K562 (cell line): ENCODE data around the gene DCAF11. TPM values are rescaled to one million over a fixed set of nuclear protein-coding genes. Genes with fewer than 3 reads are reported as not detected.

Source experiments
- ATAC-seq: fragments of 200-7000 bp; cut with Tn5 transposase; 3 replicates; pipeline ENCODE4 v1.9.1; 2020; ENCODE audit warnings: moderate library complexity
- BruUV-seq: library from RNA; stranded (reverse); fragments of 400-500 nt; replicated peaks from 2 replicates; lab custom pipeline; 2021; lab: Mats Ljungman, UMichigan
- CTCF ChIA-PET: fragments of 300-600 bp; formaldehyde crosslinking; extraction: SDS; loops from one replicate; lab custom pipeline; 2021; ENCODE audit warnings: low intra/inter-chr PET ratio; lab: Yijun Ruan, JAX
- POLR2A ChIA-PET: fragments of 300-600, 350-650 bp; sonication (Branson Sonifier 250); formaldehyde crosslinking; extraction: SDS; loops from one replicate; lab custom pipeline; 2021; ENCODE audit warnings: antibody characterized with exemption, inconsistent platforms; lab: Yijun Ruan, JAX
- DNase-seq, 4 experiments: peaks; one replicate each; pipeline versions ENCODE4 v3.0.0 to v3.0.0-alpha.2; 2011 to 2018; ENCODE audit warnings: low spot score in 3 of 4, mixed read lengths in 3 of 4; ENCODE audit errors: extremely low read depth in 1 of 4
- FAIRE-seq: peaks from 2 replicates; lab custom pipeline; 2011; peaks lifted over from hg19 to GRCh38; lab: Jason Lieb, UNC
- H2AFZ ChIP-seq: 2 replicates; pipeline ENCODE4 v1.6.0; 2011; ENCODE audit warnings: low read depth, low read length, control low read depth, inconsistent platforms
- H3K27ac ChIP-seq: fragments of 200-600 bp; 3 replicates; pipeline ENCODE4 v1.8.0; 2011; ENCODE audit warnings: low read depth, mild to moderate bottlenecking, control low read depth, inconsistent platforms, low read length, moderate library complexity, mixed read lengths; ENCODE audit errors: extremely low read depth
- H3K27me3 ChIP-seq, 2 experiments: fragments of 300-600 bp in 1 of 2; 2 replicates in 1 of 2; 3 replicates in 1 of 2; pipeline versions ENCODE4 v1.6.0 to v1.8.0; 2011; ENCODE audit warnings: inconsistent platforms in 2 of 2, low read length in 2 of 2, mild to moderate bottlenecking in 1 of 2, mixed read lengths in 1 of 2, moderate library complexity in 1 of 2; ENCODE audit not compliant: control insufficient read depth in 2 of 2, insufficient read depth in 2 of 2
- H3K36me3 ChIP-seq: fragments of 300-600 bp; 3 replicates; pipeline ENCODE4 v1.8.0; 2011; ENCODE audit warnings: mild to moderate bottlenecking, low read length, inconsistent platforms; ENCODE audit not compliant: control insufficient read depth, insufficient read depth
- H3K4me1 ChIP-seq, 2 experiments: fragments of 200-600 bp in 1 of 2; replicated peaks in 1 of 2; 2 replicates in 1 of 2; 3 replicates in 1 of 2; pipeline versions ENCODE4 v1.5.1 to v1.8.0; 2011; ENCODE audit warnings: inconsistent platforms in 2 of 2, low read length in 2 of 2, mild to moderate bottlenecking in 1 of 2, mixed read lengths in 1 of 2, moderate library complexity in 1 of 2; ENCODE audit not compliant: control insufficient read depth in 2 of 2, insufficient read depth in 2 of 2
- H3K4me2 ChIP-seq: 2 replicates; pipeline ENCODE4 v1.6.1; 2011; ENCODE audit warnings: low read length, control low read depth, inconsistent platforms, mixed read lengths; ENCODE audit not compliant: insufficient read depth
- H3K4me3 ChIP-seq: fragments of 200-600 bp; sonication (generic), shearing (Covaris generic); 2 replicates; pipeline ENCODE4 v1.5.1; 2016; ENCODE audit warnings: control low read depth, inconsistent platforms
- H3K79me2 ChIP-seq: fragments of 200-600 bp; 3 replicates; pipeline ENCODE4 v1.8.0; 2011; ENCODE audit warnings: low read length, inconsistent platforms; ENCODE audit not compliant: control insufficient read depth, insufficient read depth
- H3K9ac ChIP-seq, 2 experiments: 2 replicates each; pipeline versions ENCODE4 v1.6.0 to v1.6.1; 2011; ENCODE audit warnings: low read depth in 2 of 2, low read length in 2 of 2, control low read depth in 1 of 2, inconsistent platforms in 1 of 2, mild to moderate bottlenecking in 1 of 2, mixed read lengths in 1 of 2; ENCODE audit not compliant: insufficient read depth in 1 of 2
- H3K9me1 ChIP-seq: one replicate; pipeline ENCODE4 v1.6.0; 2011; ENCODE audit warnings: inconsistent platforms, mild to moderate bottlenecking, low read length, moderate library complexity; ENCODE audit not compliant: control insufficient read depth, insufficient read depth
- H3K9me3 ChIP-seq: replicated peaks from 2 replicates; pipeline ENCODE4 v1.5.1; 2011; ENCODE audit warnings: low read depth, low read length, inconsistent platforms; ENCODE audit not compliant: control insufficient read depth, insufficient read depth
- H4K20me1 ChIP-seq: replicated peaks from 2 replicates; pipeline ENCODE4 v1.6.1; 2011; ENCODE audit warnings: low read length, inconsistent platforms, mixed read lengths; ENCODE audit not compliant: control insufficient read depth, insufficient read depth
- GMEB1 ChIP-seq: fragments of 250-450 bp; sonication (Bioruptor Pico); IDR thresholded peaks from 2 replicates; pipeline ENCODE4 v1.4.0; 2020; ENCODE audit warnings: mild to moderate bottlenecking
- JUN ChIP-seq, 2 experiments: sonication (generic) in 1 of 2; formaldehyde crosslinking in 1 of 2; IDR thresholded peaks; 2 replicates each; pipeline versions ENCODE4 v1.6.1 to v1.8.0; 2012 to 2022; ENCODE audit warnings: borderline replicate concordance in 2 of 2, mild to moderate bottlenecking in 2 of 2, improper control_type of control experiment in 1 of 2, low read depth in 1 of 2, low read length in 1 of 2, missing genetic modification reagents in 1 of 2
- MEF2A ChIP-seq: IDR thresholded peaks from 2 replicates; pipeline ENCODE4 v1.6.1; 2011; ENCODE audit warnings: low read depth, mild to moderate bottlenecking, low read length, moderate library complexity; ENCODE audit not compliant: control insufficient read depth
- RBM39 ChIP-seq: fragments of 200-400 bp; formaldehyde crosslinking; optimal IDR thresholded peaks from 2 replicates; pipeline ENCODE3; 2018; ENCODE audit warnings: low read depth, low read length
- ZBTB1 ChIP-seq: sonication (generic); formaldehyde crosslinking; IDR thresholded peaks from 2 replicates; pipeline ENCODE4 v1.8.1; 2023; ENCODE audit warnings: missing genetic modification reagents, low read depth, mild to moderate bottlenecking, borderline replicate concordance
- ZNF280B ChIP-seq: fragments of 250-450 bp; sonication (Bioruptor Pico); IDR thresholded peaks from 2 replicates; pipeline ENCODE4 v1.5.1; 2021; ENCODE audit warnings: mild to moderate bottlenecking
- WGBS: fragments of 100-300 bp; shearing (Covaris generic); methylation state at CpG from one replicate; pipeline ENCODE4 v1.1.6; 2016; ENCODE audit warnings: low coverage, mixed read lengths; ENCODE audit not compliant: insufficient coverage; ENCODE audit errors: missing lambda C conversion rate; 5-methylcytosine and 5-hydroxymethylcytosine counted together
- in situ Hi-C: fragments of 300-500 bp; cut with MboI; formaldehyde crosslinking; loops from 4 replicates; pipeline ENCODE4 v1.15.0; 2018; ENCODE audit warnings: inconsistent platforms, mixed read lengths
- intact Hi-C: fragments of 100-400 bp; cut with micrococcal nuclease; formaldehyde crosslinking; loops from 2 replicates; pipeline ENCODE4 v1.14.2; 2022
- polyA plus RNA-seq, 8 experiments: library from polyadenylated mRNA; depleted of rRNA in 4 of 8; stranded (reverse) in 5 of 8; unstranded in 3 of 8; fragments of >200 nt; fragmentation: Nextera tagmentation in 2 of 8; fragmentation: Illumina TruSeq in 1 of 8; extraction: Ambion mirVana in 2 of 8; extraction: Trizol in 1 of 8; gene quantifications; 2 replicates each; pipeline versions ENCODE4 v1.2.1 to v1.2.3, GENCODE V29; 2011 to 2014; ENCODE audit warnings: inconsistent platforms in 1 of 8, missing spikeins in 1 of 8
- total RNA-seq, 7 experiments: library from RNA; depleted of rRNA in 6 of 7; stranded (reverse); fragments of >200 nt in 6 of 7; fragmentation: Illumina TruSeq in 2 of 7; extraction: Trizol in 2 of 7; gene quantifications; 2 replicates each; pipeline versions ENCODE4 v1.2.1 to v1.2.3, GENCODE V29; 2011 to 2021; ENCODE audit warnings: low replicate concordance in 1 of 7
- TF ChIP-seq, protein P1 (sequence below): fragments of 200-400 bp; formaldehyde crosslinking; IDR thresholded peaks from 2 replicates; pipeline ENCODE4 v1.6.1; 2017; ENCODE audit warnings: mild to moderate bottlenecking, low read depth, low read length, moderate library complexity
- TF ChIP-seq, protein P2 (sequence below): fragments of 250-450 bp; sonication (Bioruptor Pico); IDR thresholded peaks from 2 replicates; pipeline ENCODE4 v1.5.0; 2020; ENCODE audit warnings: mild to moderate bottlenecking, borderline replicate concordance
- TF ChIP-seq, protein P3 (sequence below): conservative IDR thresholded peaks from 2 replicates; pipeline ENCODE4 v1.6.1; 2011; ENCODE audit warnings: low read depth, mild to moderate bottlenecking, low read length; ENCODE audit not compliant: control insufficient read depth
- TF ChIP-seq, protein P4 (sequence below): IDR thresholded peaks from 2 replicates; pipeline ENCODE4 v1.6.1; 2014; ENCODE audit warnings: antibody characterized with exemption

Gene DCAF11
- total and polyA plus RNA-seq, 9 of the 15 experiments (the other 6 are each of a cell fraction or from before 2014, with no cell fraction given) = 8.5 to 46.2 (median 36.4) TPM

- ATAC-seq (no peak), DNase-seq (no peak), FAIRE-seq (no peak)
- no peaks in the 10 kb centered on the region for H4K20me1 ChIP-seq
- no peak overlapping the region; a peak in 1 of 4 replicates for H3K9ac ChIP-seq
- no TSS peak for BruUV-seq
- H3K27me3 ChIP-seq = no peaks in the 10 kb centered on the region
- H3K9me3 ChIP-seq = no peaks in the 10 kb centered on the region
- intact Hi-C loops = no loop called here
- no peak overlapping the region for H3K4me3 ChIP-seq
- no peak overlapping the region for H3K4me2 ChIP-seq
- peaks cover 5 to 8% of the 10 kb centered on the region in 2 experiments for H3K4me1 ChIP-seq
- H3K79me2 ChIP-seq = no peaks in the 10 kb centered on the region
- no peaks in the 10 kb centered on the region for H3K9me1 ChIP-seq
- ChIA-PET POLR2A (no interaction called here), CTCF (no interaction called here)
- in situ Hi-C loops = loop anchor here (5.0 kb wide), 1 partner anchor 75 kb away; no protein-coding TSS in a partner anchor
- H2AFZ ChIP-seq = no peak overlapping the region
- WGBS = 14% methylated on average over 1 of the region's 1 CpG
- no peaks in the 10 kb centered on the region for H3K36me3 ChIP-seq
- H3K27ac ChIP-seq = no peak overlapping the region
- TF ChIP-seq RBM39 (no peak), GMEB1 (CRISPR knock-in tag) (no peak), ZNF280B (CRISPR knock-in tag) (no peak), MEF2A (no peak), JUN (IDR thresholded peaks at IDR 0.05; ENCODE audit: borderline replicate concordance, low read depth, low read length) (no peak), JUN (CRISPR knock-in tag; IDR thresholded peaks at IDR 0.05; ENCODE audit: borderline replicate concordance) (no peak), ZBTB1 (CRISPR knock-in tag) (no peak)
- TF ChIP-seq, protein P1, sequence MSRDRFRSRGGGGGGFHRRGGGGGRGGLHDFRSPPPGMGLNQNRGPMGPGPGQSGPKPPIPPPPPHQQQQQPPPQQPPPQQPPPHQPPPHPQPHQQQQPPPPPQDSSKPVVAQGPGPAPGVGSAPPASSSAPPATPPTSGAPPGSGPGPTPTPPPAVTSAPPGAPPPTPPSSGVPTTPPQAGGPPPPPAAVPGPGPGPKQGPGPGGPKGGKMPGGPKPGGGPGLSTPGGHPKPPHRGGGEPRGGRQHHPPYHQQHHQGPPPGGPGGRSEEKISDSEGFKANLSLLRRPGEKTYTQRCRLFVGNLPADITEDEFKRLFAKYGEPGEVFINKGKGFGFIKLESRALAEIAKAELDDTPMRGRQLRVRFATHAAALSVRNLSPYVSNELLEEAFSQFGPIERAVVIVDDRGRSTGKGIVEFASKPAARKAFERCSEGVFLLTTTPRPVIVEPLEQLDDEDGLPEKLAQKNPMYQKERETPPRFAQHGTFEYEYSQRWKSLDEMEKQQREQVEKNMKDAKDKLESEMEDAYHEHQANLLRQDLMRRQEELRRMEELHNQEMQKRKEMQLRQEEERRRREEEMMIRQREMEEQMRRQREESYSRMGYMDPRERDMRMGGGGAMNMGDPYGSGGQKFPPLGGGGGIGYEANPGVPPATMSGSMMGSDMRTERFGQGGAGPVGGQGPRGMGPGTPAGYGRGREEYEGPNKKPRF = no peak
- TF ChIP-seq, protein P2, sequence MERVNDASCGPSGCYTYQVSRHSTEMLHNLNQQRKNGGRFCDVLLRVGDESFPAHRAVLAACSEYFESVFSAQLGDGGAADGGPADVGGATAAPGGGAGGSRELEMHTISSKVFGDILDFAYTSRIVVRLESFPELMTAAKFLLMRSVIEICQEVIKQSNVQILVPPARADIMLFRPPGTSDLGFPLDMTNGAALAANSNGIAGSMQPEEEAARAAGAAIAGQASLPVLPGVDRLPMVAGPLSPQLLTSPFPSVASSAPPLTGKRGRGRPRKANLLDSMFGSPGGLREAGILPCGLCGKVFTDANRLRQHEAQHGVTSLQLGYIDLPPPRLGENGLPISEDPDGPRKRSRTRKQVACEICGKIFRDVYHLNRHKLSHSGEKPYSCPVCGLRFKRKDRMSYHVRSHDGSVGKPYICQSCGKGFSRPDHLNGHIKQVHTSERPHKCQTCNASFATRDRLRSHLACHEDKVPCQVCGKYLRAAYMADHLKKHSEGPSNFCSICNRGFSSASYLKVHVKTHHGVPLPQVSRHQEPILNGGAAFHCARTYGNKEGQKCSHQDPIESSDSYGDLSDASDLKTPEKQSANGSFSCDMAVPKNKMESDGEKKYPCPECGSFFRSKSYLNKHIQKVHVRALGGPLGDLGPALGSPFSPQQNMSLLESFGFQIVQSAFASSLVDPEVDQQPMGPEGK = no peak
- TF ChIP-seq, protein P3, sequence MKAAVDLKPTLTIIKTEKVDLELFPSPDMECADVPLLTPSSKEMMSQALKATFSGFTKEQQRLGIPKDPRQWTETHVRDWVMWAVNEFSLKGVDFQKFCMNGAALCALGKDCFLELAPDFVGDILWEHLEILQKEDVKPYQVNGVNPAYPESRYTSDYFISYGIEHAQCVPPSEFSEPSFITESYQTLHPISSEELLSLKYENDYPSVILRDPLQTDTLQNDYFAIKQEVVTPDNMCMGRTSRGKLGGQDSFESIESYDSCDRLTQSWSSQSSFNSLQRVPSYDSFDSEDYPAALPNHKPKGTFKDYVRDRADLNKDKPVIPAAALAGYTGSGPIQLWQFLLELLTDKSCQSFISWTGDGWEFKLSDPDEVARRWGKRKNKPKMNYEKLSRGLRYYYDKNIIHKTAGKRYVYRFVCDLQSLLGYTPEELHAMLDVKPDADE = no peak
- TF ChIP-seq, protein P4, sequence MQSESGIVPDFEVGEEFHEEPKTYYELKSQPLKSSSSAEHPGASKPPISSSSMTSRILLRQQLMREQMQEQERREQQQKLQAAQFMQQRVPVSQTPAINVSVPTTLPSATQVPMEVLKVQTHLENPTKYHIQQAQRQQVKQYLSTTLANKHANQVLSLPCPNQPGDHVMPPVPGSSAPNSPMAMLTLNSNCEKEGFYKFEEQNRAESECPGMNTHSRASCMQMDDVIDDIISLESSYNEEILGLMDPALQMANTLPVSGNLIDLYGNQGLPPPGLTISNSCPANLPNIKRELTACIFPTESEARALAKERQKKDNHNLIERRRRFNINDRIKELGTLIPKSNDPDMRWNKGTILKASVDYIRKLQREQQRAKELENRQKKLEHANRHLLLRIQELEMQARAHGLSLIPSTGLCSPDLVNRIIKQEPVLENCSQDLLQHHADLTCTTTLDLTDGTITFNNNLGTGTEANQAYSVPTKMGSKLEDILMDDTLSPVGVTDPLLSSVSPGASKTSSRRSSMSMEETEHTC = no peak
Measured at GRCh38 chr14:24087004-24087403, 27.6 kb upstream of the DCAF11 start.
